DND-41 (cell line): ENCODE measurements around the gene C19orf47.

Experiments used
- ATAC-seq: fragments of 200-7000 bp; cut with Tn5 transposase; 3 replicates; pipeline ENCODE4 v1.9.1; 2021; ENCODE audit warnings: low read depth; ENCODE audit not compliant: insufficient read depth
- DNase-seq: peaks from one replicate; pipeline ENCODE4 v3.0.0-alpha.2; 2020
- H2AFZ ChIP-seq: 2 replicates; pipeline ENCODE4 v1.6.0; 2012; ENCODE audit warnings: low read depth, low read length
- H3K27ac ChIP-seq: 2 replicates; pipeline ENCODE4 v1.5.1; 2012; ENCODE audit warnings: low read length, inconsistent platforms
- H3K27me3 ChIP-seq: fragments of 200-600 bp; sonication (generic); 2 replicates; pipeline ENCODE4 v1.6.0; 2012; ENCODE audit warnings: low read length, mild to moderate bottlenecking, inconsistent platforms; ENCODE audit not compliant: insufficient read depth, poor library complexity
- H3K36me3 ChIP-seq: 2 replicates; pipeline ENCODE4 v1.5.1; 2012; ENCODE audit warnings: low read length, inconsistent platforms; ENCODE audit not compliant: insufficient read depth
- H3K4me1 ChIP-seq: 2 replicates; pipeline ENCODE4 v1.5.1; 2012; ENCODE audit warnings: mild to moderate bottlenecking, low read length; ENCODE audit not compliant: insufficient read depth
- H3K4me2 ChIP-seq: 2 replicates; pipeline ENCODE4 v1.6.0; 2012; ENCODE audit warnings: mild to moderate bottlenecking, moderate library complexity, low read length, inconsistent platforms; ENCODE audit not compliant: insufficient read depth
- H3K4me3 ChIP-seq, 2 experiments: fragments of 200-600 bp in 1 of 2; shearing (Covaris generic) in 1 of 2; 2 replicates each; pipeline ENCODE4 v1.5.1; 2012 to 2016; ENCODE audit warnings: inconsistent platforms in 2 of 2, low read length in 2 of 2, mild to moderate bottlenecking in 2 of 2, low read depth in 1 of 2, moderate library complexity in 1 of 2
- H3K79me2 ChIP-seq: 2 replicates; pipeline ENCODE4 v1.6.0; 2012; ENCODE audit warnings: low read length, inconsistent platforms; ENCODE audit not compliant: insufficient read depth
- H3K9ac ChIP-seq: 2 replicates; pipeline ENCODE4 v1.6.0; 2012; ENCODE audit warnings: low read depth, mild to moderate bottlenecking, inconsistent platforms, low read length, moderate library complexity
- H3K9me3 ChIP-seq: 2 replicates; pipeline ENCODE4 v1.5.1; 2012; ENCODE audit warnings: low read length, moderate library complexity, mild to moderate bottlenecking, inconsistent platforms; ENCODE audit not compliant: insufficient read depth, severe bottlenecking
- H4K20me1 ChIP-seq: 2 replicates; pipeline ENCODE4 v1.6.0; 2012; ENCODE audit warnings: low read length; ENCODE audit not compliant: insufficient read depth
- EZH2 ChIP-seq: IDR thresholded peaks from 3 replicates; pipeline ENCODE4 v1.6.1; 2012; ENCODE audit warnings: borderline replicate concordance, low read depth, mild to moderate bottlenecking, moderate library complexity, low read length, inconsistent platforms; ENCODE audit not compliant: severe bottlenecking
- TF ChIP-seq, protein P1 (sequence below): IDR thresholded peaks from 2 replicates; pipeline ENCODE4 v1.5.1; 2012; ENCODE audit warnings: borderline replicate concordance, low read length, moderate library complexity, mild to moderate bottlenecking; ENCODE audit not compliant: poor library complexity, severe bottlenecking; ENCODE audit errors: extremely low read depth

The C19orf47 gene

DNA sequence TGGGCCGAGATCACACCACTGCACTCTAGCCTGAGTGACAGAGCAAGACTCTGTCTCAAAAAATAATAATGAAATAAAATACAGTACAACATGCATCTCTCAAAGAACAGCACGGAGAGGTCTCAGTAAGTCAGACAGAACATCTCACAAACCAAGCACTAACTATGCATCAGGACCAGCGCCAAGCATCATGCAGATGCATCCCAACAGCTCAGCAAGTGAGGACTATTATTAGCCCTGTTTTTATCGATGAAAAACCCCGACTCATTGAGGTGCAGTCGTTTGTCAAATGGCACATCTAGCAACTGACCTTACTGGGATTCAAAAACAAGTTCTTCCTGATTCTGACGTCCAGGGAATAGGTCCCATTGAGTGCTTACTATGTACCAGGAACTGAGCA lies 3.8 kb downstream of the C19orf47 start:
- ATAC-seq: no peak
- H3K4me2 ChIP-seq: no peak overlapping the region
- no peak overlapping the region for H3K9ac ChIP-seq
- H3K27me3 ChIP-seq: no peaks in the 10 kb centered on the region
- no peaks in the 10 kb centered on the region for H3K9me3 ChIP-seq
- no peak overlapping the region for H2AFZ ChIP-seq
- DNase-seq: no peak
- H3K36me3 ChIP-seq: peaks cover 34% of the 10 kb centered on the region
- peaks cover 65% of the 10 kb centered on the region for H3K79me2 ChIP-seq
- H3K4me1 ChIP-seq: peaks cover 33% of the 10 kb centered on the region
- H4K20me1 ChIP-seq: peaks cover 24% of the 10 kb centered on the region; the same call in 1 of the 2 replicates
- TF ChIP-seq, protein P1, sequence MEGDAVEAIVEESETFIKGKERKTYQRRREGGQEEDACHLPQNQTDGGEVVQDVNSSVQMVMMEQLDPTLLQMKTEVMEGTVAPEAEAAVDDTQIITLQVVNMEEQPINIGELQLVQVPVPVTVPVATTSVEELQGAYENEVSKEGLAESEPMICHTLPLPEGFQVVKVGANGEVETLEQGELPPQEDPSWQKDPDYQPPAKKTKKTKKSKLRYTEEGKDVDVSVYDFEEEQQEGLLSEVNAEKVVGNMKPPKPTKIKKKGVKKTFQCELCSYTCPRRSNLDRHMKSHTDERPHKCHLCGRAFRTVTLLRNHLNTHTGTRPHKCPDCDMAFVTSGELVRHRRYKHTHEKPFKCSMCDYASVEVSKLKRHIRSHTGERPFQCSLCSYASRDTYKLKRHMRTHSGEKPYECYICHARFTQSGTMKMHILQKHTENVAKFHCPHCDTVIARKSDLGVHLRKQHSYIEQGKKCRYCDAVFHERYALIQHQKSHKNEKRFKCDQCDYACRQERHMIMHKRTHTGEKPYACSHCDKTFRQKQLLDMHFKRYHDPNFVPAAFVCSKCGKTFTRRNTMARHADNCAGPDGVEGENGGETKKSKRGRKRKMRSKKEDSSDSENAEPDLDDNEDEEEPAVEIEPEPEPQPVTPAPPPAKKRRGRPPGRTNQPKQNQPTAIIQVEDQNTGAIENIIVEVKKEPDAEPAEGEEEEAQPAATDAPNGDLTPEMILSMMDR: no peak
- no peak for TF ChIP-seq EZH2
- no peak overlapping the region for H3K4me3 ChIP-seq
- H3K27ac ChIP-seq: 0 out of 2 replicates have a peak overlapping the region, but pooled peaks have one; percentile 10

DNA sequence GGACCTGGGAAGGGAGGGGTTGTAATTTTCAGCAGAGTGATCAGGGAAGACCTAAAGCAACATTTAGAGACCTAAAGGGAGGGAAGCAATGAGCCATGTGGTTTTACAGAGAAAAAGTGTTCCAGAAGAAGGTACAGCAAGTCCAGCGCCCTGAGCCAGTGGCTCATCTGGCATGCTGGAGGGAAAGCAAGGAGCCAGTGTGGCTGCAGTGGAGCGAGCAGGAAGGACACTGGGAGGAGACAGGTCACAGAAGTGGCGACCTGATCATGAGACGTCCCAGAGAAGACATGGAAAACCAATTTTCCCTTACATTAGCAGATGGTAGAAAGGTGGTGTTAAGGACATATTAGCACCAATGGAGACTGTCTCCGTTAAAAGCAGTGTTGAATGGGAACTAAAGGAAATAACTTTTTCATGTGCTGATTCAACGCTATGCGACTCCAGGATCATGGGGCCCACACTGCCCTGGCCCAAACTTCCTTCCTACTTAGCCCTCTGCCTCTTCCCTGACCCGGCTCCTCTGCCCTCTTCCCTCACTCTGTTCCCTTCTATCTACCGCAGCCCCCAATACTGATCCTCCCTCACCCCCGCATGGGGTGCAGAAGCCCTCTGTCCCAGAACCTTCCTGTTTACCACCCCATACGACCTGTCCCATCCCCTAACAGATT lies 5.4 kb downstream of the C19orf47 start:
- Histone ChIP-seq H3K27ac (peak overlapping the region; percentile 13; the same call in 1 of the 2 replicates), H2AFZ (no peak overlapping the region), H3K27me3 (no peaks in the 10 kb centered on the region), H3K36me3 (peaks cover 43% of the 10 kb centered on the region), H3K79me2 (peaks cover 68% of the 10 kb centered on the region), H3K4me2 (peak overlapping the region; percentile 31; the same call in 1 of the 2 replicates), H3K4me3 (no peak overlapping the region), H3K4me1 (peaks cover 27% of the 10 kb centered on the region), H3K9ac (no peak overlapping the region), H4K20me1 (peaks cover 33% of the 10 kb centered on the region; the same call in 1 of the 2 replicates), H3K9me3 (no peaks in the 10 kb centered on the region)
- no peak for TF ChIP-seq EZH2
- TF ChIP-seq, protein P1: no peak
- ATAC-seq: no peak
- no peak for DNase-seq

DNA sequence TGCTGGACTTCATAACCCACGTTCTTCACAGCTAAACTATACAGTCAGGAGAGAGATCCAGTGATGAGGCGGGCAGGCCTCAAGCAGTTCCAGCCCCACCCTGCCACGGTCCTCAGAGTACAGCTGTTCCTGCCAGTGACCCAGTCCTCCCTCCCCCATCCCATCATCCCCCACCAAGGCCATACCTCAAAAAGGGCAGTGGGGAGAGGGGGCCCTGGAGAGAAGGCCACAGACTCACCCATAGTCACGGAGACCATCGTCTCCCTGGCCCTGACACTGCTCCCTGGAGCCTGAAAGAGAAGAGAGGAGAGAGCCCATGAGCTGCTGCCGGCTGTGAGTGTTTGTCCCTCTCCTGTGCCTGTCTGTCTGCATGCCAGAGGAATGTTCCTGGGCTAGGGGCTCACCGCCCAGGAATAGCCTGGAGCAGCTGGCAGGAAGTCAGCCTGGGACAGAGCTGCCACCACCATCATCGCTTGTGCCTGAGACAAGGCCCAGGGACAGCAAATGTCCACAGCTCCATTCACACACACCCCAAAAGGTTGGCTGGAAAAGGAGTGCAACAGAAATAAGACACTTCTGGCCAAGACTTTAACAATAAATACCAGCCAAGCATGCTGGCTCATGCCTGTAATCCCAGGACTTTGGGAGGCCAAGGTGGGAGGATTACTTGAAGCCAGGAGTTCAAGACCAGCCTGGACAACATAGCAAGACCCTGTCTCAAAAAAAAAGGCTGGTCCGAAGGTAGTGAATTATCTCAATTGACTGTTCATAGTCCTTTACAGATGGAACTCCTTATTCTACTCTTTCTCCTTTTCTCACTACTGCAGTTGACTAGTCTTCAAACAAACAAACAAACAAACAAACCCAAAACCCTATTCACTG lies 6.4 kb downstream of the C19orf47 start:
- peaks cover 66% of the 10 kb centered on the region for H3K79me2 ChIP-seq
- ATAC-seq (no peak), DNase-seq (no peak)
- no peak for TF ChIP-seq EZH2
- TF ChIP-seq, protein P1: no peak
- no peak overlapping the region for H3K27ac ChIP-seq
- H3K4me1 ChIP-seq: peaks cover 18% of the 10 kb centered on the region
- peaks cover 40% of the 10 kb centered on the region for H4K20me1 ChIP-seq
- H3K9me3 ChIP-seq: no peaks in the 10 kb centered on the region
- H3K4me2 ChIP-seq: no peak overlapping the region
- no peak overlapping the region for H3K9ac ChIP-seq
- H3K4me3 ChIP-seq: no peak overlapping the region
- H3K27me3 ChIP-seq: no peaks in the 10 kb centered on the region
- peaks cover 47% of the 10 kb centered on the region for H3K36me3 ChIP-seq
- no peak overlapping the region for H2AFZ ChIP-seq
